OCI-LY1 (cell line): ENCODE data around the gene FGF7.
"Not testable (repeated sequence)": the region's sequence is repeated elsewhere in the genome, so short reads cannot be mapped to it uniquely, and the experiment has no call there.

Experiments
- CTCF ChIP-seq: fragments of 200-600 bp; sonication (generic), shearing (Covaris generic); IDR thresholded peaks from 2 replicates; pipeline ENCODE4 v1.5.1; 2017; ENCODE audit warnings: mild to moderate bottlenecking, antibody characterized with exemption, low read length, moderate library complexity, mixed read lengths
- EZH2 ChIP-seq: fragments of 200-600 bp; sonication (generic), shearing (Covaris generic); IDR thresholded peaks from 2 replicates; pipeline ENCODE4 v1.8.0; 2017; ENCODE audit warnings: borderline replicate concordance, mixed run types, mild to moderate bottlenecking, antibody characterized with exemption, low read length, moderate library complexity, mixed read lengths

GRCh38 chr15:49485401-49485800 is 62.4 kb downstream of the FGF7 start:
- not testable (repeated sequence) for TF ChIP-seq CTCF, EZH2
